Measurements from ENCODE around the gene BABAM2.

BABAM2 gene

DNA sequence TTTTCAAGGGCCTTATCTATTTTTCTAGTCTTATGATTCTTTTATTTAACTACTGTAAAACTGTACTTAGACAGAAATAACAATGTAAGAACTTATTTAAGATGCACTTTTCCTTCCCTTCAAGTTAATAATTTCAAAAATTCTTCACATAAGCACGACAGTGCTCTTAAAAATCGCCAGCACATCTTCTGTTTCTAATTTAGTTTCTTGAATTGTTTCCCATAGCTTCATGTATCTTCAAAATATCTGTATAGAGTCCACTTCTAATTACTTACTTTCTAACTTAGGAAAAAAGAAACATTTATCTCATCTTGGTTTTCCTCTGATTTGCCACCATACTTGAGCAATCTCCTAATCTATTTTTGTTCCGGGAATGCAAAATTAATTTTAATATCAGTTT is 196.1 kb downstream of the BABAM2 start:
- no peak overlapping the region for H3K4me3 ChIP-seq (ENCODE audit: low read length)
- DNase-seq (ENCODE audit: low read depth) = no peak
- TF ChIP-seq, protein P1, sequence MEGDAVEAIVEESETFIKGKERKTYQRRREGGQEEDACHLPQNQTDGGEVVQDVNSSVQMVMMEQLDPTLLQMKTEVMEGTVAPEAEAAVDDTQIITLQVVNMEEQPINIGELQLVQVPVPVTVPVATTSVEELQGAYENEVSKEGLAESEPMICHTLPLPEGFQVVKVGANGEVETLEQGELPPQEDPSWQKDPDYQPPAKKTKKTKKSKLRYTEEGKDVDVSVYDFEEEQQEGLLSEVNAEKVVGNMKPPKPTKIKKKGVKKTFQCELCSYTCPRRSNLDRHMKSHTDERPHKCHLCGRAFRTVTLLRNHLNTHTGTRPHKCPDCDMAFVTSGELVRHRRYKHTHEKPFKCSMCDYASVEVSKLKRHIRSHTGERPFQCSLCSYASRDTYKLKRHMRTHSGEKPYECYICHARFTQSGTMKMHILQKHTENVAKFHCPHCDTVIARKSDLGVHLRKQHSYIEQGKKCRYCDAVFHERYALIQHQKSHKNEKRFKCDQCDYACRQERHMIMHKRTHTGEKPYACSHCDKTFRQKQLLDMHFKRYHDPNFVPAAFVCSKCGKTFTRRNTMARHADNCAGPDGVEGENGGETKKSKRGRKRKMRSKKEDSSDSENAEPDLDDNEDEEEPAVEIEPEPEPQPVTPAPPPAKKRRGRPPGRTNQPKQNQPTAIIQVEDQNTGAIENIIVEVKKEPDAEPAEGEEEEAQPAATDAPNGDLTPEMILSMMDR (conservative IDR thresholded peaks at IDR 0.05; ENCODE audit: low read depth, low read length) = no peak

DNA sequence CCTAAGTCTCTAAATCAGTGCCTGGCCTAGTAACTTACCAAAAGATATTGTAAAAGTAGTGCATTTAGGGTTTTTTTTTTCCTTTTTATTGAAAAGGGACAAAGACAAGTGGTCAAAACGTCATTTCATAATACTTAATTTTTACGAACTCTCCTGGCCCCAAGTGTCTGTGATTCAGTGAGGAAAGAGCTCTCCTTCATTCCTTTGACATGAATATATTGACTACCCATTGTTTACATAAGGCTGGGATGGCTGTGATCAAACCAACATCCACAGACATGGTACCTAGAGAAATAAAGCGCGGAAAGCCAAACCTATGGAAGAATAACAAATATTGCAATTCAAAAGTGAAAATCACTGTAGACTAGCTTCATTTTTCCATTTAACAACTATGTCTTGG is 198.4 kb downstream of the BABAM2 start:
- no peak overlapping the region for H3K4me3 ChIP-seq (ENCODE audit: low read length)
- no peak for DNase-seq (ENCODE audit: low read depth)
- TF ChIP-seq, protein P1 (conservative IDR thresholded peaks at IDR 0.05; ENCODE audit: low read depth, low read length) = no peak

DNA sequence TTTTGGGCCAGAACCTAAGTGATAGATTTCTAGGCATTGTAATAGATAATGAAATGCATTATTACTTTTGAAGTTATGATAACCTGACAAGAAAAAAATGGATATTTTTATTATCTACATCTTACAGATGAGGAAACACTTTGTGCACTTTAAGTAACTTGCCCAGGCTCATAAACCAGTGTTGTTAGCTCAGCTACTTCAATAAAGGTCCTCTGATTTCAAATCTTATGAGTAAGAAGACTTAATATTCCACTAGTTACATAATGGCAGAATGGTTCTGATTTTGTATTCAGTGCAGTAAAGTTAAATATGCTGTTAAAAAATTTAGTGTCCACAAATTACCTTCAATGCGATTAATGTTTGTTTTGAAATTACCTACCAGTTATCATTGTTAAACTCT is 199.0 kb downstream of the BABAM2 start:
- TF ChIP-seq, protein P1 (conservative IDR thresholded peaks at IDR 0.05; ENCODE audit: low read depth, low read length) = no peak
- H3K4me3 ChIP-seq (ENCODE audit: low read length) = no peak overlapping the region
- DNase-seq (ENCODE audit: low read depth) = no peak

DNA sequence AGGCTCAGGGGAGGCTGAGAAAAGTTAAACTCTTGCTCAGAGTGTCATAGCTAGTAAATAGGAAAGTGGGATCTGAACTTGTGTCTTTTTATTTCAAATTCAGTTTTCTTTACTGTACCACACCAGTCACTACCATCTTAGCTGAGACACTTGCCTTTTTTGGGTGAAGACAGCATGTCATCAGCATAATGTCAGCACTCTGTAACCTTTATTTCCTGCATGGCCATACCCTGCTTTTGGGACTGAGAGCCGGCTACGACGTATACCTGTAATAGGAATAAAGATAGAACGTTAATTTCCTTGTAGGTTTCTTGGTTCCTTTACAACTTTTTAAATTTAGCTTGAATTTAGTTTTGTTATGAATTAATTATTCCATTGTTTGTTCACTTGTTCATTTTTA is 202.8 kb downstream of the BABAM2 start:
- TF ChIP-seq, protein P1 (conservative IDR thresholded peaks at IDR 0.05; ENCODE audit: low read depth, low read length) = no peak
- no peak for DNase-seq (ENCODE audit: low read depth)
- no peak overlapping the region for H3K4me3 ChIP-seq (ENCODE audit: low read length)

DNA sequence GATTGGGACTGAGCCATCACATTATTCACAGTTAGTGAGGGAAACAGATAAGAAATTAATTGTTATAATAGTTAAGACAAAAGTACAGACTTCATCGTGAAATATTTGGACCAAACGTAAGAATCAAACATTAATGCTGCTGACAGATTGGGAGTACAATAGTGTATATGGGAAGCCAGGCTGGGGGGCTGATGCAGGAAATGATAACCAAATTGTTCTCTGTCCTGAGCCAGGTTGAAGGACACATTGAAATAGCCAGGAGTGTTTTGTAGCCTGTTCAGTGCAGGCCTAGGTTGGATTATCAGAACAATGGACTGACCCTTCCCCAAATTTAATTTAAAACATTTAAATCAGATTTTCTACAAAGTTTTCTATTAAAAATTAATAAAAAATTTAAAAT is 203.2 kb downstream of the BABAM2 start:
- TF ChIP-seq, protein P1 (conservative IDR thresholded peaks at IDR 0.05; ENCODE audit: low read depth, low read length) = no peak
- H3K4me3 ChIP-seq (ENCODE audit: low read length) = no peak overlapping the region
- DNase-seq (ENCODE audit: low read depth) = no peak

DNA sequence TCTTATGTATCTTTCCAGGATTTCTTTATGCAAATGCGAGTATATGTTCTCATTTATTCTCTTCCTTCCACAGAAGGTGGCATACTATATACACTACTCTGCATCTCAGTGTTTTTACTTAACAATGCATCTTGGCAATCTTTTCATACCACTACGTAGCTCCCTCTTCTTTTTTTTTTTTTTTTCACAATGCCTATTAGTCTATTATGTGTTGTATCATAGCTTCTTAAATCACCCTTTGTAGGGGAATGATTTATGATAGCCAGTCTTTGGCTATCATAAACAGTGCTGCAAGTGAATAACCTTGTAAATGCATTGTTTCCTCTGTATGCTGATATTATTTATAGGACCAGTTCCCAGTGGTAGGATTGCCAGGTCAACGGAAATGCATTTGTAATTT is 204.2 kb downstream of the BABAM2 start:
- TF ChIP-seq, protein P1 (conservative IDR thresholded peaks at IDR 0.05; ENCODE audit: low read depth, low read length) = no peak
- H3K4me3 ChIP-seq (ENCODE audit: low read length) = no peak overlapping the region
- DNase-seq (ENCODE audit: low read depth) = no peak

DNA sequence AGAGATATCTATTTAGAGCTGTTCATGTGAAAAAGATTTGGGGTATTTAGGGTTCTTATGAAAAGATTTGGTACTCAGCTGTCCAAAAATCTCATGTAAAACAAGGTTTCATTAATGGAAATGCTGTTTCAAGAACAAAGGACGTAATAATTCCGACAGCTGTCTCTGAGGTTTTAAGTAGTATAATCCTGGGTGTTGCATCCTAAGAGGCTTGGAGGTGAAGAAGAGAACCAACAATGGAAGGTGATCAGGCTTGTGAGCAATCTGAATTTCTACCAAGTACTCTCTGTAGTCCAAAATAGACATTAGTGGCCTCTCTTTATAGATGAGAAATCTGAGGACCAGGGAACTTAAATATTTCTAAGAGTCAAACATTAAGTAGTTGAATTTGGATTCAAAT is 205.1 kb downstream of the BABAM2 start:
- H3K4me3 ChIP-seq (ENCODE audit: low read length) = no peak overlapping the region
- DNase-seq (ENCODE audit: low read depth) = no peak
- TF ChIP-seq, protein P1 (conservative IDR thresholded peaks at IDR 0.05; ENCODE audit: low read depth, low read length) = no peak
